Suppressor macrophage treated with lipopolysaccharide for 1 hour (primary cell): ENCODE measurements around the gene INPP5A.
"Not testable (repeated sequence)": the region's sequence is repeated elsewhere in the genome, so short reads cannot be mapped to it uniquely, and the experiment has no call there.

Experiments
- DNase-seq, 3 donors: peaks; one replicate each; pipeline ENCODE4 v3.0.0-alpha.2; 2020 to 2022

Gene INPP5A

GRCh38 chr10:132698761-132699391 is 161.3 kb downstream of the INPP5A start:
- DNase-seq, result no peak

- no peak for DNase-seq
Measured at GRCh38 chr10:132699411-132700155, 162.0 kb downstream of the INPP5A start.

GRCh38 chr10:132700156-132701098 is 162.8 kb downstream of the INPP5A start:
- no peak for DNase-seq

- DNase-seq, result no peak
Measured at GRCh38 chr10:132701099-132701845, 163.7 kb downstream of the INPP5A start.

- DNase-seq, result no peak
Measured at GRCh38 chr10:132701846-132702190, 164.2 kb downstream of the INPP5A start.

GRCh38 chr10:132702601-132703418 is 165.2 kb downstream of the INPP5A start:
- DNase-seq, result no peak

- DNase-seq, result no peak
Measured at GRCh38 chr10:132703419-132704007, 165.9 kb downstream of the INPP5A start.

- DNase-seq, result no peak
Measured at GRCh38 chr10:132704008-132704814, 166.6 kb downstream of the INPP5A start.

- DNase-seq, result not testable (repeated sequence)
Measured at GRCh38 chr10:132704815-132705064, 167.2 kb downstream of the INPP5A start.

- DNase-seq, result no peak
Measured at GRCh38 chr10:132705173-132705572, 167.6 kb downstream of the INPP5A start.

GRCh38 chr10:132705943-132706342 is 168.4 kb downstream of the INPP5A start:
- DNase-seq, result no peak

- no peak for DNase-seq
Measured at GRCh38 chr10:132706701-132707100, 169.1 kb downstream of the INPP5A start.

GRCh38 chr10:132707121-132707775 is 169.7 kb downstream of the INPP5A start:
- no peak for DNase-seq

- DNase-seq, result no peak
Measured at GRCh38 chr10:132707776-132708171, 170.2 kb downstream of the INPP5A start.

GRCh38 chr10:132708441-132708840 is 170.9 kb downstream of the INPP5A start:
- DNase-seq, result no peak

GRCh38 chr10:132708936-132709335 is 171.3 kb downstream of the INPP5A start:
- DNase-seq, result no peak

- DNase-seq, result no peak
Measured at GRCh38 chr10:132709471-132709951, 171.9 kb downstream of the INPP5A start.

GRCh38 chr10:132710036-132710686 is 172.6 kb downstream of the INPP5A start:
- DNase-seq, result no peak

GRCh38 chr10:132710746-132711612 is 173.4 kb downstream of the INPP5A start:
- DNase-seq, result no peak
